HepG2 (cell line): ENCODE data around the gene ZCCHC7. TPM values are rescaled to one million over a fixed set of nuclear protein-coding genes. Genes with fewer than 3 reads are reported as not detected.

Experiments used
- BHLHE40 ChIP-seq: IDR thresholded peaks from 2 replicates; pipeline ENCODE4 v1.6.1; 2011; ENCODE audit warnings: low read length, improper control_type of control experiment
- BRCA1 ChIP-seq: sonication (generic); formaldehyde crosslinking; IDR thresholded peaks from 2 replicates; pipeline ENCODE4 v1.4.0; 2020; ENCODE audit warnings: missing genetic modification reagents
- CEBPG ChIP-seq: IDR thresholded peaks from 2 replicates; pipeline ENCODE4 v1.6.1; 2016
- ESRRA ChIP-seq: sonication (generic); formaldehyde crosslinking; IDR thresholded peaks from 2 replicates; pipeline ENCODE4 v1.5.1; 2020; ENCODE audit warnings: mild to moderate bottlenecking, low read depth, missing genetic modification reagents
- FOXA1 ChIP-seq, 2 experiments: fragments of 450-650 bp in 1 of 2; sonication (generic) in 1 of 2; formaldehyde crosslinking in 1 of 2; IDR thresholded peaks; 2 replicates each; pipeline versions ENCODE4 v1.4.0 to v1.6.1; 2016 to 2020; ENCODE audit warnings: missing genetic modification reagents in 1 of 2
- GATA4 ChIP-seq: sonication (generic); IDR thresholded peaks from 2 replicates; pipeline ENCODE4 v1.6.1; 2016; ENCODE audit warnings: antibody characterized with exemption, low read depth, borderline replicate concordance
- KLF13 ChIP-seq: sonication (generic); formaldehyde crosslinking; IDR thresholded peaks from 2 replicates; pipeline ENCODE4 v1.4.0; 2020; ENCODE audit warnings: mild to moderate bottlenecking, missing genetic modification reagents
- NR1H2 ChIP-seq: sonication (generic); formaldehyde crosslinking; IDR thresholded peaks from 2 replicates; pipeline ENCODE4 v1.8.1; 2022; ENCODE audit warnings: low read depth, missing genetic modification reagents, borderline replicate concordance
- SMAD3 ChIP-seq: sonication (generic); formaldehyde crosslinking; IDR thresholded peaks from 2 replicates; pipeline ENCODE4 v1.4.0; 2020; ENCODE audit warnings: missing genetic modification reagents
- SMC3 ChIP-seq: IDR thresholded peaks from 2 replicates; pipeline ENCODE4 v1.6.1; 2011; ENCODE audit warnings: low read length, improper control_type of control experiment
- ZNF296 ChIP-seq: sonication (generic); formaldehyde crosslinking; conservative IDR thresholded peaks from 2 replicates; pipeline ENCODE4 v1.5.0; 2020; ENCODE audit warnings: mild to moderate bottlenecking, missing genetic modification reagents
- ZNF577 ChIP-seq: sonication (generic); formaldehyde crosslinking; IDR thresholded peaks from 2 replicates; pipeline ENCODE4 v1.4.0; 2020; ENCODE audit warnings: mild to moderate bottlenecking, low read depth, missing genetic modification reagents, borderline replicate concordance
- ZNF660 ChIP-seq: sonication (generic); formaldehyde crosslinking; IDR thresholded peaks from 2 replicates; pipeline ENCODE4 v1.5.1; 2020; ENCODE audit warnings: mild to moderate bottlenecking, low read depth, missing genetic modification reagents, borderline replicate concordance
- ZNF720 ChIP-seq: sonication (generic); formaldehyde crosslinking; IDR thresholded peaks from 2 replicates; pipeline ENCODE4 v1.4.0; 2020; ENCODE audit warnings: missing genetic modification reagents
- ZNF780A ChIP-seq: sonication (generic); formaldehyde crosslinking; IDR thresholded peaks from 2 replicates; pipeline ENCODE4 v1.8.0; 2022; ENCODE audit warnings: mild to moderate bottlenecking, missing genetic modification reagents, moderate library complexity
- polyA plus RNA-seq, 8 experiments: library from polyadenylated mRNA; depleted of rRNA in 3 of 8; stranded (reverse) in 7 of 8; unstranded in 1 of 8; fragments of >200 nt; fragmentation: Illumina TruSeq in 4 of 8; extraction: Trizol in 4 of 8; gene quantifications; 2 replicates each; pipeline versions ENCODE4 v1.2.1 to v1.2.3, GENCODE V29; 2011 to 2016; ENCODE audit warnings: low read depth in 4 of 8, missing spikeins in 1 of 8, mixed read lengths in 1 of 8; ENCODE audit not compliant: insufficient read depth in 1 of 8
- total RNA-seq, 5 experiments: library from RNA; depleted of rRNA; stranded (reverse); fragments of >200 nt; fragmentation: Illumina TruSeq; extraction: Trizol; gene quantifications; 2 replicates each; pipeline ENCODE4 v1.2.3, GENCODE V29; 2016; ENCODE audit warnings: low read depth in 1 of 5
- TF ChIP-seq, protein P1 (sequence below): sonication (generic); formaldehyde crosslinking; conservative IDR thresholded peaks from 2 replicates; pipeline ENCODE4 v1.8.0; 2022; ENCODE audit warnings: mild to moderate bottlenecking, moderate library complexity, missing genetic modification reagents
- TF ChIP-seq, protein P2 (sequence below): sonication (generic); formaldehyde crosslinking; IDR thresholded peaks from 2 replicates; pipeline ENCODE4 v1.5.1; 2020; ENCODE audit warnings: missing genetic modification reagents, mild to moderate bottlenecking, borderline replicate concordance
- TF ChIP-seq, protein P3 (sequence below): IDR thresholded peaks from 2 replicates; pipeline ENCODE4 v1.6.1; 2016; ENCODE audit warnings: low read depth, control low read depth
- TF ChIP-seq, protein P4 (sequence below): sonication (generic); formaldehyde crosslinking; IDR thresholded peaks from 2 replicates; pipeline ENCODE4 v1.4.0; 2020; ENCODE audit warnings: mild to moderate bottlenecking, missing genetic modification reagents, borderline replicate concordance
- TF ChIP-seq, protein P5 (sequence below): fragments of 450-650 bp; IDR thresholded peaks from 2 replicates; pipeline ENCODE4 v1.6.1; 2017

Gene ZCCHC7
- total and polyA plus RNA-seq, 2 of the 13 experiments (the other 11 are each of a cell fraction or from before 2014, with no cell fraction given), result 13.6 to 19.3 TPM

DNA sequence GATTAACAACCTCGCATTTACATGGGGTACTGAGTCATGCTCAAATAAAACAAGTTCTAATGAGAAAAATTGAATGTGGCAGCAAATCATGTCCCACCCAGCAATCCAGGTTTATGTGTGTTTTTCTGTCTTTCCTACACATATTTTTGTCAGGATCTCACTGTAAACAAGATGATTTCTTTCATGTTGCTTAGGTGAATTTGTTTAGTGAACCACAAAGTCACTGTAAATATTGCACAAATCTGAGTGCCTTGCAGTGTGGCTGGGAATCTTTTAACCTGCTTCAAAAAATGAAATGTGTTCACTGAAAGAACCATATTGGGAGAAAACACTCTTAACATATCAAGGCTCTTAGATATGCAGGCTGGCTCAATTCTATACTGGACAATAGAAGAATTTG, 23.1 kb upstream of the ZCCHC7 start (continued):
- TF ChIP-seq, protein P1, sequence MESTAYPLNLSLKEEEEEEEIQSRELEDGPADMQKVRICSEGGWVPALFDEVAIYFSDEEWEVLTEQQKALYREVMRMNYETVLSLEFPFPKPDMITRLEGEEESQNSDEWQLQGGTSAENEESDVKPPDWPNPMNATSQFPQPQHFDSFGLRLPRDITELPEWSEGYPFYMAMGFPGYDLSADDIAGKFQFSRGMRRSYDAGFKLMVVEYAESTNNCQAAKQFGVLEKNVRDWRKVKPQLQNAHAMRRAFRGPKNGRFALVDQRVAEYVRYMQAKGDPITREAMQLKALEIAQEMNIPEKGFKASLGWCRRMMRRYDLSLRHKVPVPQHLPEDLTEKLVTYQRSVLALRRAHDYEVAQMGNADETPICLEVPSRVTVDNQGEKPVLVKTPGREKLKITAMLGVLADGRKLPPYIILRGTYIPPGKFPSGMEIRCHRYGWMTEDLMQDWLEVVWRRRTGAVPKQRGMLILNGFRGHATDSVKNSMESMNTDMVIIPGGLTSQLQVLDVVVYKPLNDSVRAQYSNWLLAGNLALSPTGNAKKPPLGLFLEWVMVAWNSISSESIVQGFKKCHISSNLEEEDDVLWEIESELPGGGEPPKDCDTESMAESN, result no peak
- peak; percentile 52; the same call in 1 of the 2 replicates for TF ChIP-seq SMAD3
- TF ChIP-seq, protein P2, sequence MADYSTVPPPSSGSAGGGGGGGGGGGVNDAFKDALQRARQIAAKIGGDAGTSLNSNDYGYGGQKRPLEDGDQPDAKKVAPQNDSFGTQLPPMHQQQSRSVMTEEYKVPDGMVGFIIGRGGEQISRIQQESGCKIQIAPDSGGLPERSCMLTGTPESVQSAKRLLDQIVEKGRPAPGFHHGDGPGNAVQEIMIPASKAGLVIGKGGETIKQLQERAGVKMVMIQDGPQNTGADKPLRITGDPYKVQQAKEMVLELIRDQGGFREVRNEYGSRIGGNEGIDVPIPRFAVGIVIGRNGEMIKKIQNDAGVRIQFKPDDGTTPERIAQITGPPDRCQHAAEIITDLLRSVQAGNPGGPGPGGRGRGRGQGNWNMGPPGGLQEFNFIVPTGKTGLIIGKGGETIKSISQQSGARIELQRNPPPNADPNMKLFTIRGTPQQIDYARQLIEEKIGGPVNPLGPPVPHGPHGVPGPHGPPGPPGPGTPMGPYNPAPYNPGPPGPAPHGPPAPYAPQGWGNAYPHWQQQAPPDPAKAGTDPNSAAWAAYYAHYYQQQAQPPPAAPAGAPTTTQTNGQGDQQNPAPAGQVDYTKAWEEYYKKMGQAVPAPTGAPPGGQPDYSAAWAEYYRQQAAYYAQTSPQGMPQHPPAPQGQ (CRISPR knock-in tag), result no peak
- TF ChIP-seq CEBPG, result peak; percentile 58
- no peak for TF ChIP-seq ZNF660 (CRISPR knock-in tag)
- no peak for TF ChIP-seq SMC3
- TF ChIP-seq ZNF296 (CRISPR knock-in tag), result no peak
- no peak for TF ChIP-seq GATA4
- TF ChIP-seq ZNF720, result no peak
- TF ChIP-seq, protein P3, sequence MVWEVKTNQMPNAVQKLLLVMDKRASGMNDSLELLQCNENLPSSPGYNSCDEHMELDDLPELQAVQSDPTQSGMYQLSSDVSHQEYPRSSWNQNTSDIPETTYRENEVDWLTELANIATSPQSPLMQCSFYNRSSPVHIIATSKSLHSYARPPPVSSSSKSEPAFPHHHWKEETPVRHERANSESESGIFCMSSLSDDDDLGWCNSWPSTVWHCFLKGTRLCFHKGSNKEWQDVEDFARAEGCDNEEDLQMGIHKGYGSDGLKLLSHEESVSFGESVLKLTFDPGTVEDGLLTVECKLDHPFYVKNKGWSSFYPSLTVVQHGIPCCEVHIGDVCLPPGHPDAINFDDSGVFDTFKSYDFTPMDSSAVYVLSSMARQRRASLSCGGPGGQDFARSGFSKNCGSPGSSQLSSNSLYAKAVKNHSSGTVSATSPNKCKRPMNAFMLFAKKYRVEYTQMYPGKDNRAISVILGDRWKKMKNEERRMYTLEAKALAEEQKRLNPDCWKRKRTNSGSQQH (CRISPR knock-in tag), result no peak
- TF ChIP-seq FOXA1 (IDR thresholded peaks at IDR 0.05), result peak; percentile 64
- TF ChIP-seq FOXA1 (CRISPR knock-in tag; IDR thresholded peaks at IDR 0.05), result peak; percentile 81
- no peak for TF ChIP-seq NR1H2 (CRISPR knock-in tag)
- no peak for TF ChIP-seq ZNF577 (CRISPR knock-in tag)
- TF ChIP-seq BHLHE40, result no peak
- TF ChIP-seq, protein P4, sequence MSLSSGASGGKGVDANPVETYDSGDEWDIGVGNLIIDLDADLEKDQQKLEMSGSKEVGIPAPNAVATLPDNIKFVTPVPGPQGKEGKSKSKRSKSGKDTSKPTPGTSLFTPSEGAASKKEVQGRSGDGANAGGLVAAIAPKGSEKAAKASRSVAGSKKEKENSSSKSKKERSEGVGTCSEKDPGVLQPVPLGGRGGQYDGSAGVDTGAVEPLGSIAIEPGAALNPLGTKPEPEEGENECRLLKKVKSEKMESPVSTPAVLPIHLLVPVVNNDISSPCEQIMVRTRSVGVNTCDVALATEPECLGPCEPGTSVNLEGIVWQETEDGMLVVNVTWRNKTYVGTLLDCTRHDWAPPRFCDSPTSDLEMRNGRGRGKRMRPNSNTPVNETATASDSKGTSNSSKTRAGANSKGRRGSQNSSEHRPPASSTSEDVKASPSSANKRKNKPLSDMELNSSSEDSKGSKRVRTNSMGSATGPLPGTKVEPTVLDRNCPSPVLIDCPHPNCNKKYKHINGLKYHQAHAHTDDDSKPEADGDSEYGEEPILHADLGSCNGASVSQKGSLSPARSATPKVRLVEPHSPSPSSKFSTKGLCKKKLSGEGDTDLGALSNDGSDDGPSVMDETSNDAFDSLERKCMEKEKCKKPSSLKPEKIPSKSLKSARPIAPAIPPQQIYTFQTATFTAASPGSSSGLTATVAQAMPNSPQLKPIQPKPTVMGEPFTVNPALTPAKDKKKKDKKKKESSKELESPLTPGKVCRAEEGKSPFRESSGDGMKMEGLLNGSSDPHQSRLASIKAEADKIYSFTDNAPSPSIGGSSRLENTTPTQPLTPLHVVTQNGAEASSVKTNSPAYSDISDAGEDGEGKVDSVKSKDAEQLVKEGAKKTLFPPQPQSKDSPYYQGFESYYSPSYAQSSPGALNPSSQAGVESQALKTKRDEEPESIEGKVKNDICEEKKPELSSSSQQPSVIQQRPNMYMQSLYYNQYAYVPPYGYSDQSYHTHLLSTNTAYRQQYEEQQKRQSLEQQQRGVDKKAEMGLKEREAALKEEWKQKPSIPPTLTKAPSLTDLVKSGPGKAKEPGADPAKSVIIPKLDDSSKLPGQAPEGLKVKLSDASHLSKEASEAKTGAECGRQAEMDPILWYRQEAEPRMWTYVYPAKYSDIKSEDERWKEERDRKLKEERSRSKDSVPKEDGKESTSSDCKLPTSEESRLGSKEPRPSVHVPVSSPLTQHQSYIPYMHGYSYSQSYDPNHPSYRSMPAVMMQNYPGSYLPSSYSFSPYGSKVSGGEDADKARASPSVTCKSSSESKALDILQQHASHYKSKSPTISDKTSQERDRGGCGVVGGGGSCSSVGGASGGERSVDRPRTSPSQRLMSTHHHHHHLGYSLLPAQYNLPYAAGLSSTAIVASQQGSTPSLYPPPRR, result no peak
- no peak for TF ChIP-seq ESRRA (CRISPR knock-in tag)
- TF ChIP-seq KLF13 (CRISPR knock-in tag), result no peak
- TF ChIP-seq BRCA1 (CRISPR knock-in tag), result no peak
- no peak for TF ChIP-seq ZNF780A (CRISPR knock-in tag)
- TF ChIP-seq, protein P5, sequence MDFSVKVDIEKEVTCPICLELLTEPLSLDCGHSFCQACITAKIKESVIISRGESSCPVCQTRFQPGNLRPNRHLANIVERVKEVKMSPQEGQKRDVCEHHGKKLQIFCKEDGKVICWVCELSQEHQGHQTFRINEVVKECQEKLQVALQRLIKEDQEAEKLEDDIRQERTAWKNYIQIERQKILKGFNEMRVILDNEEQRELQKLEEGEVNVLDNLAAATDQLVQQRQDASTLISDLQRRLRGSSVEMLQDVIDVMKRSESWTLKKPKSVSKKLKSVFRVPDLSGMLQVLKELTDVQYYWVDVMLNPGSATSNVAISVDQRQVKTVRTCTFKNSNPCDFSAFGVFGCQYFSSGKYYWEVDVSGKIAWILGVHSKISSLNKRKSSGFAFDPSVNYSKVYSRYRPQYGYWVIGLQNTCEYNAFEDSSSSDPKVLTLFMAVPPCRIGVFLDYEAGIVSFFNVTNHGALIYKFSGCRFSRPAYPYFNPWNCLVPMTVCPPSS, result no peak
